Karpas-422 (cell line): ENCODE measurements around the gene MSH2. TPM values are rescaled to one million over a fixed set of nuclear protein-coding genes. Genes with fewer than 3 reads are reported as not detected.
"Not testable (repeated sequence)": the region's sequence is repeated elsewhere in the genome, so short reads cannot be mapped to it uniquely, and the experiment has no call there.

ENCODE experiments used
- DNase-seq: peaks from one replicate; pipeline ENCODE4 v3.0.0-alpha.2; 2015
- H2AFZ ChIP-seq: fragments of 200-600 bp; sonication (generic); 2 replicates; pipeline ENCODE4 v1.6.1; 2014; ENCODE audit warnings: antibody characterized with exemption, low read length, mixed read lengths
- H3K27ac ChIP-seq: fragments of 200-600 bp; sonication (generic); 2 replicates; pipeline ENCODE4 v1.5.1; 2014; ENCODE audit warnings: mild to moderate bottlenecking, low read length, moderate library complexity
- H3K27me3 ChIP-seq: fragments of 200-600 bp; sonication (generic); 2 replicates; pipeline ENCODE4 v1.6.1; 2014; ENCODE audit warnings: low read length, mixed read lengths
- H3K36me3 ChIP-seq: fragments of 200-600 bp; sonication (generic); 2 replicates; pipeline ENCODE4 v1.6.1; 2014; ENCODE audit warnings: low read length, mixed read lengths; ENCODE audit not compliant: insufficient read depth
- H3K4me1 ChIP-seq: fragments of 200-600 bp; sonication (generic); 2 replicates; pipeline ENCODE4 v1.6.1; 2014; ENCODE audit warnings: mild to moderate bottlenecking, low read length, mixed read lengths
- H3K4me2 ChIP-seq: fragments of 200-600 bp; sonication (generic); 2 replicates; pipeline ENCODE4 v1.6.1; 2014; ENCODE audit warnings: low read length, low read depth, mild to moderate bottlenecking; ENCODE audit not compliant: poor library complexity, severe bottlenecking
- H3K4me3 ChIP-seq: fragments of 200-600 bp; sonication (generic); 2 replicates; pipeline ENCODE4 v1.5.1; 2014; ENCODE audit warnings: mild to moderate bottlenecking, antibody characterized with exemption, low read length, mixed read lengths
- H3K79me2 ChIP-seq: fragments of 200-600 bp; sonication (generic); 2 replicates; pipeline ENCODE4 v1.6.1; 2014; ENCODE audit warnings: mild to moderate bottlenecking, low read length, mixed read lengths
- H3K9ac ChIP-seq: fragments of 200-600 bp; sonication (generic); 2 replicates; pipeline ENCODE4 v1.6.0; 2014; ENCODE audit warnings: low read length
- H3K9me2 ChIP-seq: fragments of 200-600 bp; sonication (generic), shearing (Covaris generic); replicated peaks from 2 replicates; pipeline ENCODE4 v1.6.0; 2014; ENCODE audit warnings: mild to moderate bottlenecking, low read length, moderate library complexity; ENCODE audit not compliant: insufficient read depth
- H3K9me3 ChIP-seq: fragments of 300-700, 200-600 bp; sonication (generic); 2 replicates; pipeline ENCODE4 v1.6.1; 2014; ENCODE audit warnings: low read length, mixed read lengths
- H4K20me1 ChIP-seq: fragments of 200-600 bp; sonication (generic); 2 replicates; pipeline ENCODE4 v1.6.1; 2014; ENCODE audit warnings: mild to moderate bottlenecking, antibody characterized with exemption, low read length, low read depth; ENCODE audit not compliant: insufficient read depth
- total RNA-seq: library from RNA; depleted of rRNA; stranded (reverse); fragments of >200 nt; shearing (Covaris generic); gene quantifications from 2 replicates; pipeline ENCODE4 v1.2.3, GENCODE V29; 2014; ENCODE audit warnings: low replicate concordance

The MSH2 gene
- total RNA-seq, 1 experiment from 2014 or later, result 38.7 TPM

GRCh38 chr2:47361505-47362229 is 41.3 kb upstream of the MSH2 start:
- not testable (repeated sequence) for H3K4me3 ChIP-seq, H3K9ac ChIP-seq, H4K20me1 ChIP-seq, H3K9me3 ChIP-seq, H3K9me2 ChIP-seq, H3K27ac ChIP-seq, H3K79me2 ChIP-seq, DNase-seq, H3K36me3 ChIP-seq, H3K4me1 ChIP-seq, H3K27me3 ChIP-seq, H3K4me2 ChIP-seq, H2AFZ ChIP-seq

GRCh38 chr2:47373747-47374146 is 29.2 kb upstream of the MSH2 start:
- no peak for DNase-seq
- Histone ChIP-seq H3K9me3 (no peaks in the 10 kb centered on the region), H4K20me1 (no peaks in the 10 kb centered on the region), H3K36me3 (no peaks in the 10 kb centered on the region), H3K27ac (no peak overlapping the region), H3K4me1 (no peaks in the 10 kb centered on the region), H3K4me3 (no peak overlapping the region), H3K9me2 (no peaks in the 10 kb centered on the region), H2AFZ (no peak overlapping the region), H3K9ac (no peak overlapping the region), H3K27me3 (no peaks in the 10 kb centered on the region), H3K79me2 (no peaks in the 10 kb centered on the region), H3K4me2 (no peak overlapping the region)

GRCh38 chr2:47375307-47375706 is 27.6 kb upstream of the MSH2 start:
- H4K20me1 ChIP-seq, result no peaks in the 10 kb centered on the region
- H3K36me3 ChIP-seq, result no peaks in the 10 kb centered on the region
- no peak overlapping the region for H3K4me3 ChIP-seq
- no peak overlapping the region for H3K27ac ChIP-seq
- no peaks in the 10 kb centered on the region for H3K27me3 ChIP-seq
- no peaks in the 10 kb centered on the region for H3K4me1 ChIP-seq
- no peaks in the 10 kb centered on the region for H3K9me3 ChIP-seq
- no peaks in the 10 kb centered on the region for H3K9me2 ChIP-seq
- DNase-seq, result no peak
- H3K4me2 ChIP-seq, result no peak overlapping the region
- H3K9ac ChIP-seq, result no peak overlapping the region
- H2AFZ ChIP-seq, result no peak overlapping the region
- no peaks in the 10 kb centered on the region for H3K79me2 ChIP-seq

GRCh38 chr2:47379384-47379783 is 23.6 kb upstream of the MSH2 start:
- H3K36me3 ChIP-seq, result no peaks in the 10 kb centered on the region
- no peaks in the 10 kb centered on the region for H3K9me2 ChIP-seq
- no peak overlapping the region for H3K4me3 ChIP-seq
- no peak overlapping the region for H3K4me2 ChIP-seq
- H3K9me3 ChIP-seq, result no peaks in the 10 kb centered on the region
- no peaks in the 10 kb centered on the region for H3K27me3 ChIP-seq
- no peaks in the 10 kb centered on the region for H3K4me1 ChIP-seq
- no peak overlapping the region for H3K9ac ChIP-seq
- no peaks in the 10 kb centered on the region for H4K20me1 ChIP-seq
- no peaks in the 10 kb centered on the region for H3K79me2 ChIP-seq
- H3K27ac ChIP-seq, result no peak overlapping the region
- no peak for DNase-seq
- no peak overlapping the region for H2AFZ ChIP-seq

GRCh38 chr2:47381408-47381807 is 21.5 kb upstream of the MSH2 start:
- DNase-seq, result no peak
- no peaks in the 10 kb centered on the region for H3K9me2 ChIP-seq
- no peaks in the 10 kb centered on the region for H4K20me1 ChIP-seq
- no peaks in the 10 kb centered on the region for H3K9me3 ChIP-seq
- H3K4me3 ChIP-seq, result no peak overlapping the region
- no peaks in the 10 kb centered on the region for H3K36me3 ChIP-seq
- no peak overlapping the region for H2AFZ ChIP-seq
- no peak overlapping the region for H3K4me2 ChIP-seq
- H3K79me2 ChIP-seq, result no peaks in the 10 kb centered on the region
- H3K4me1 ChIP-seq, result no peaks in the 10 kb centered on the region
- no peak overlapping the region for H3K27ac ChIP-seq
- no peaks in the 10 kb centered on the region for H3K27me3 ChIP-seq
- no peak overlapping the region for H3K9ac ChIP-seq

GRCh38 chr2:47386551-47386950 is 16.4 kb upstream of the MSH2 start:
- Histone ChIP-seq H3K9me2 (no peaks in the 10 kb centered on the region), H3K9ac (no peak overlapping the region), H3K4me2 (no peak overlapping the region), H2AFZ (no peak overlapping the region), H3K79me2 (no peaks in the 10 kb centered on the region), H3K27ac (no peak overlapping the region), H3K4me3 (no peak overlapping the region), H3K4me1 (no peaks in the 10 kb centered on the region), H3K9me3 (no peaks in the 10 kb centered on the region), H3K36me3 (no peaks in the 10 kb centered on the region), H4K20me1 (no peaks in the 10 kb centered on the region), H3K27me3 (no peaks in the 10 kb centered on the region)
- DNase-seq, result no peak

GRCh38 chr2:47388888-47389287 is 14.1 kb upstream of the MSH2 start:
- no peak for DNase-seq
- Histone ChIP-seq H3K27ac (no peak overlapping the region), H3K4me2 (no peak overlapping the region), H3K36me3 (no peaks in the 10 kb centered on the region), H3K27me3 (no peaks in the 10 kb centered on the region), H2AFZ (no peak overlapping the region), H3K9ac (no peak overlapping the region), H3K4me3 (no peak overlapping the region), H3K9me2 (no peaks in the 10 kb centered on the region), H3K4me1 (no peaks in the 10 kb centered on the region), H4K20me1 (no peaks in the 10 kb centered on the region), H3K79me2 (no peaks in the 10 kb centered on the region), H3K9me3 (no peaks in the 10 kb centered on the region)

- H3K9me3 ChIP-seq, result no peaks in the 10 kb centered on the region
- no peaks in the 10 kb centered on the region for H3K9me2 ChIP-seq
- no peaks in the 10 kb centered on the region for H3K4me1 ChIP-seq
- no peak overlapping the region for H3K9ac ChIP-seq
- H3K27me3 ChIP-seq, result no peaks in the 10 kb centered on the region
- H2AFZ ChIP-seq, result no peak overlapping the region
- no peak overlapping the region for H3K4me3 ChIP-seq
- H3K79me2 ChIP-seq, result no peaks in the 10 kb centered on the region
- H3K36me3 ChIP-seq, result no peaks in the 10 kb centered on the region
- H3K4me2 ChIP-seq, result no peak overlapping the region
- no peaks in the 10 kb centered on the region for H4K20me1 ChIP-seq
- DNase-seq, result no peak
- no peak overlapping the region for H3K27ac ChIP-seq
These were observed 13.3 kb upstream of the MSH2 start for GRCh38 chr2:47389692-47390091.
